Mesenchymal stem cell (in vitro differentiated cells and primary cell): Measurements from ENCODE around the gene MACROD2.

Experiments used
- DNase-seq: peaks from one replicate; pipeline ENCODE4 v3.0.0-alpha.2; 2013
- H2AFZ ChIP-seq: one replicate; pipeline ENCODE4 v1.6.1; 2013; ENCODE audit warnings: low read depth, mild to moderate bottlenecking, control low read depth, inconsistent platforms, low read length, moderate library complexity
- H2AK5ac ChIP-seq: 2 replicates; pipeline ENCODE4 v1.6.1; 2013; ENCODE audit warnings: low read length, moderate library complexity, mild to moderate bottlenecking, inconsistent platforms; ENCODE audit not compliant: severe bottlenecking
- H2BK120ac ChIP-seq: one replicate; pipeline ENCODE4 v1.6.1; 2013; ENCODE audit warnings: low read depth, mild to moderate bottlenecking, inconsistent platforms, low read length, moderate library complexity
- H2BK12ac ChIP-seq, 2 experiments: one replicate each; pipeline ENCODE4 v1.6.1; 2013; ENCODE audit warnings: inconsistent platforms in 2 of 2, low read length in 2 of 2, mild to moderate bottlenecking in 2 of 2, moderate library complexity in 2 of 2, control low read depth in 1 of 2
- H2BK15ac ChIP-seq: one replicate; pipeline ENCODE4 v1.6.1; 2013; ENCODE audit warnings: mild to moderate bottlenecking, low read depth, inconsistent platforms; ENCODE audit not compliant: poor library complexity, severe bottlenecking
- H2BK5ac ChIP-seq: 2 replicates; pipeline ENCODE4 v1.6.1; 2013; ENCODE audit warnings: low read depth, mild to moderate bottlenecking, low read length, control low read depth, inconsistent platforms; ENCODE audit not compliant: poor library complexity, severe bottlenecking
- H3K14ac ChIP-seq, 2 experiments: one replicate each; pipeline ENCODE4 v1.6.1; 2013; ENCODE audit warnings: inconsistent platforms in 2 of 2, low read length in 2 of 2, control low read depth in 1 of 2, mild to moderate bottlenecking in 1 of 2, moderate library complexity in 1 of 2
- H3K18ac ChIP-seq, 2 experiments: one replicate each; pipeline ENCODE4 v1.6.1; 2013; ENCODE audit warnings: inconsistent platforms in 2 of 2, low read length in 2 of 2, control low read depth in 1 of 2, low read depth in 1 of 2, mild to moderate bottlenecking in 1 of 2
- H3K23ac ChIP-seq, 2 experiments: one replicate each; pipeline ENCODE4 v1.6.1; 2013; ENCODE audit warnings: inconsistent platforms in 2 of 2, low read length in 2 of 2, mild to moderate bottlenecking in 2 of 2, moderate library complexity in 2 of 2, control low read depth in 1 of 2
- H3K27ac ChIP-seq: 2 replicates; pipeline ENCODE4 v1.5.1; 2013; ENCODE audit warnings: mild to moderate bottlenecking, moderate library complexity, low read length, control low read depth, inconsistent platforms; ENCODE audit not compliant: poor library complexity, severe bottlenecking
- H3K27me3 ChIP-seq, 2 experiments: 2 replicates each; pipeline versions ENCODE4 v1.6.1 to v1.7.0; 2013; ENCODE audit warnings: low read length in 2 of 2, mild to moderate bottlenecking in 2 of 2, moderate library complexity in 2 of 2, control low read depth in 1 of 2, inconsistent platforms in 1 of 2; ENCODE audit not compliant: control insufficient read depth in 1 of 2, insufficient read depth in 1 of 2
- H3K36me3 ChIP-seq, 2 experiments: 2 replicates each; pipeline versions ENCODE4 v1.6.1 to v1.7.0; 2013; ENCODE audit warnings: low read length in 2 of 2, control low read depth in 1 of 2, inconsistent platforms in 1 of 2, low read depth in 1 of 2, mild to moderate bottlenecking in 1 of 2; ENCODE audit not compliant: insufficient read depth in 2 of 2, control insufficient read depth in 1 of 2
- H3K4ac ChIP-seq, 2 experiments: one replicate each; pipeline ENCODE4 v1.6.1; 2013; ENCODE audit warnings: inconsistent platforms in 2 of 2, low read length in 2 of 2, mild to moderate bottlenecking in 2 of 2, moderate library complexity in 2 of 2, control low read depth in 1 of 2, low read depth in 1 of 2
- H3K4me1 ChIP-seq: 2 replicates; pipeline ENCODE4 v1.6.1; 2013; ENCODE audit warnings: low read depth, low read length, control low read depth; ENCODE audit not compliant: control insufficient read depth, insufficient read depth
- H3K4me2 ChIP-seq: 2 replicates; pipeline ENCODE4 v1.6.1; 2013; ENCODE audit warnings: low read length, mild to moderate bottlenecking, inconsistent platforms; ENCODE audit not compliant: poor library complexity, severe bottlenecking
- H3K4me3 ChIP-seq, 2 experiments: 2 replicates each; pipeline versions ENCODE4 v1.5.1 to v1.7.0; 2013; ENCODE audit warnings: low read length in 2 of 2, mild to moderate bottlenecking in 2 of 2, control low read depth in 1 of 2, low read depth in 1 of 2; ENCODE audit not compliant: insufficient read depth in 1 of 2
- H3K79me1 ChIP-seq: replicated peaks from 2 replicates; pipeline ENCODE4 v1.6.1; 2013; ENCODE audit warnings: mild to moderate bottlenecking, control low read depth, low read length, inconsistent platforms; ENCODE audit not compliant: poor library complexity, severe bottlenecking
- H3K9ac ChIP-seq: 2 replicates; pipeline ENCODE4 v1.7.0; 2013; ENCODE audit warnings: mild to moderate bottlenecking, low read length, moderate library complexity
- H3K9me3 ChIP-seq: 2 replicates; pipeline ENCODE4 v1.7.0; 2013; ENCODE audit warnings: mild to moderate bottlenecking, low read length; ENCODE audit not compliant: control insufficient read depth
- H4K8ac ChIP-seq: one replicate; pipeline ENCODE4 v1.6.1; 2013; ENCODE audit warnings: inconsistent platforms, mild to moderate bottlenecking, low read length, moderate library complexity
- H4K91ac ChIP-seq: one replicate; pipeline ENCODE4 v1.6.1; 2013; ENCODE audit warnings: mild to moderate bottlenecking, low read length, inconsistent platforms
- WGBS: methylation state at CpG from one replicate; pipeline ENCODE4 v1.1.7; 2013; ENCODE audit warnings: mixed read lengths; 5-methylcytosine and 5-hydroxymethylcytosine counted together

Gene MACROD2

DNA sequence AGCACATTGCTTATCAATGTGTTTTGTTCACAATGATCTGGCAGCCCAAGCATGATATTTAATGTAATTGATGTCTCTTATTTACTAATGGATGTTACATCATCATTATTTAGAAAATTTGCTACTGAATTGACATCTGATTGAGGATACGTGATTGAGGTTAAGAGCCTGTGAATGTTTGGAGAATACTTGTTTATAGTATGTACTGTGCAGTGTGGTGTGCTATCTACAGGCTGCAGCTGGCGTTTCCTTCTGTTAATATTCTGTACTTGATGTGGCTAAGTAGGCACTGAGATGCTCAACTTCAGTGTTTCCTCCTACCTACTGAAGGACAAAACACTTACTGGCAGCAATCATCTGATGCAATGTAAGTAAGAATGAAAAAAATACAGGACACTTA lies 1051.7 kb downstream of the MACROD2 start:
- Histone ChIP-seq H3K4me3 (no peak overlapping the region), H3K27ac (no peak overlapping the region), H3K36me3 (no peaks in the 10 kb centered on the region), H3K79me1 (no peaks in the 10 kb centered on the region), H2BK15ac (no peak overlapping the region), H4K91ac (no peak overlapping the region), H3K4me2 (no peak overlapping the region), H4K8ac (no peak overlapping the region), H2BK12ac (no peak overlapping the region), H3K9me3 (no peaks in the 10 kb centered on the region), H2BK5ac (no peak overlapping the region), H3K27me3 (no peaks in the 10 kb centered on the region), H2BK120ac (no peak overlapping the region), H3K4ac (no peak overlapping the region), H3K4me1 (no peaks in the 10 kb centered on the region), H2AFZ (no peak overlapping the region), H3K14ac (no peak overlapping the region), H3K18ac (no peak overlapping the region), H3K23ac (no peak overlapping the region), H2AK5ac (no peak overlapping the region), H3K9ac (no peak overlapping the region)
- no peak for DNase-seq
- WGBS: 66% methylated on average over 2 of the region's 2 CpGs

DNA sequence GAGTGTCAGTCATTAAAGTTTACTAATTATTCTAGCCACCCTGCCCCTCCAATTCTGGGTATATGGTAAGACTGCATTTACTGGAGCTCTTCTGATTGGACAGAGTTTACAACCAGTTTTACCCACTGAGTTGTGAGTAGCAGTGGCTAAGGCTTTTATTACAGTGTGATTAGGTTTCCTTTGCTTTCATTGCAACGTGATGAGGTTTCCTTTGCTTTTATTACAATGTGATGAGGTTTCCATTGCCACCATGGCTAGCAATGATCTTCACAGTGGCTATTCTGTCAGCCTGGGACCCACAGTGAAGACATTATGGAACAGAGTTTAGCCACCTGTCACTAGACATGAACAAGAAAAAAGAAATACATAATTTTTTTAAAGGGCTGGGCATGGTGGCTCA lies 1052.3 kb downstream of the MACROD2 start:
- Histone ChIP-seq H4K8ac (no peak overlapping the region), H3K79me1 (no peaks in the 10 kb centered on the region), H3K4ac (no peak overlapping the region), H2BK120ac (no peak overlapping the region), H2AK5ac (no peak overlapping the region), H4K91ac (no peak overlapping the region), H2BK5ac (no peak overlapping the region), H2BK15ac (no peak overlapping the region), H3K4me1 (no peaks in the 10 kb centered on the region), H3K18ac (no peak overlapping the region), H3K14ac (no peak overlapping the region), H2AFZ (no peak overlapping the region), H2BK12ac (no peak overlapping the region), H3K27me3 (no peaks in the 10 kb centered on the region), H3K23ac (no peak overlapping the region), H3K9me3 (peaks cover 2% of the 10 kb centered on the region), H3K9ac (no peak overlapping the region), H3K27ac (no peak overlapping the region), H3K36me3 (no peaks in the 10 kb centered on the region), H3K4me3 (no peak overlapping the region), H3K4me2 (no peak overlapping the region)
- 82% methylated on average over 1 of the region's 1 CpG for WGBS
- DNase-seq: no peak

DNA sequence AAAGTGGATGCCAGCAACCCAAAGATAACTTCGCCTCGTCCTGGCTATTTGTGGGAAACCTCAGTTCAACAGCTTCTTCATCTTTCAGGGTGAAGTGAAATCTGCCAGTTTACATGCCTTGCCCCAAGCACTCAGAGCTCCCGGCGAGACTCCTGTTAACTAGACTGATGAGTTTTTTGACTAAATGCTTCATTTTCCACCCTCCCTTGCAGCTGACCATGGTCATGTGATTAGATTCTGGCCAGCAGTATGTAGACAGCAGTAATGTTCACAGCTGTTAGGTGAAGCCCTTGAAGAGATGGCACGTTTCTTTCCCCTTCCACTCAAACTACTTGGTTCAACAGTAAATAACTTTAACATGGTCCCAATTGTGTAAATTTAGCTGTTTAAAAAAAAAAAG lies 1060.9 kb downstream of the MACROD2 start:
- Histone ChIP-seq H3K27me3 (no peaks in the 10 kb centered on the region), H2BK15ac (no peak overlapping the region), H3K9me3 (peaks cover 16% of the 10 kb centered on the region), H3K4me3 (no peak overlapping the region), H2AFZ (no peak overlapping the region), H3K36me3 (no peaks in the 10 kb centered on the region), H3K9ac (no peak overlapping the region), H2BK120ac (no peak overlapping the region), H3K79me1 (no peaks in the 10 kb centered on the region), H2AK5ac (no peak overlapping the region), H2BK5ac (no peak overlapping the region), H3K18ac (no peak overlapping the region), H3K23ac (no peak overlapping the region), H3K4ac (no peak overlapping the region), H2BK12ac (no peak overlapping the region), H3K4me2 (no peak overlapping the region), H4K8ac (no peak overlapping the region), H4K91ac (no peak overlapping the region), H3K14ac (no peak overlapping the region), H3K4me1 (no peaks in the 10 kb centered on the region), H3K27ac (no peak overlapping the region)
- DNase-seq: no peak
- 84% methylated on average over 4 of the region's 5 CpGs for WGBS

DNA sequence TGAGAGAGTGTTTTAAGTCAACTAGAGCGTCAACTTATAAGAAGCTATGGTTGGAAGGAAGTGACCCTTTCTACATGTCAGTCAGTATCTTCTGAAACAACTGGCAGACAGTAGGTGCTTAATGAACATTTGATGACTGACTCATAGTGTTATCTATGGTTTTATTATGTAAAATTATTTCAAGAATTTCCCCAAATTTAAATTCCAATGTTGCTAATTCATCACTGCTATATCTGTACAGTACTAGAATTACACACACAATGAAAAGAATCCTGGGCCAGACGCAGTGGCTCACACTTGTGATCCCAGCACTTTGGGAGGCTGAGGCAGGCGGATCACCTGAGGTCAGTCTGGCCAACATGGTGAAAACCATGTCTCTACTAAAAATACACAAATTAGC lies 1063.5 kb downstream of the MACROD2 start:
- Histone ChIP-seq H2AFZ (no peak overlapping the region), H3K23ac (no peak overlapping the region), H2AK5ac (no peak overlapping the region), H3K27me3 (no peaks in the 10 kb centered on the region), H3K4me2 (no peak overlapping the region), H3K9ac (no peak overlapping the region), H3K14ac (no peak overlapping the region), H2BK5ac (no peak overlapping the region), H3K4ac (no peak overlapping the region), H3K79me1 (no peaks in the 10 kb centered on the region), H3K18ac (no peak overlapping the region), H3K4me3 (no peak overlapping the region), H3K27ac (no peak overlapping the region), H2BK12ac (no peak overlapping the region), H4K91ac (no peak overlapping the region), H3K36me3 (no peaks in the 10 kb centered on the region), H2BK15ac (no peak overlapping the region), H4K8ac (no peak overlapping the region), H2BK120ac (no peak overlapping the region), H3K4me1 (no peaks in the 10 kb centered on the region), H3K9me3 (peaks cover 2% of the 10 kb centered on the region)
- 91% methylated on average over 3 of the region's 3 CpGs for WGBS
- no peak for DNase-seq
